ENCODE data around the gene CCDC88B. TPM values are rescaled to one million over a fixed set of nuclear protein-coding genes. Genes with fewer than 3 reads are reported as not detected.

CCDC88B gene
- total and polyA plus RNA-seq, 2 experiments from 2014 or later, result 1.8 to 2.6 TPM

DNA sequence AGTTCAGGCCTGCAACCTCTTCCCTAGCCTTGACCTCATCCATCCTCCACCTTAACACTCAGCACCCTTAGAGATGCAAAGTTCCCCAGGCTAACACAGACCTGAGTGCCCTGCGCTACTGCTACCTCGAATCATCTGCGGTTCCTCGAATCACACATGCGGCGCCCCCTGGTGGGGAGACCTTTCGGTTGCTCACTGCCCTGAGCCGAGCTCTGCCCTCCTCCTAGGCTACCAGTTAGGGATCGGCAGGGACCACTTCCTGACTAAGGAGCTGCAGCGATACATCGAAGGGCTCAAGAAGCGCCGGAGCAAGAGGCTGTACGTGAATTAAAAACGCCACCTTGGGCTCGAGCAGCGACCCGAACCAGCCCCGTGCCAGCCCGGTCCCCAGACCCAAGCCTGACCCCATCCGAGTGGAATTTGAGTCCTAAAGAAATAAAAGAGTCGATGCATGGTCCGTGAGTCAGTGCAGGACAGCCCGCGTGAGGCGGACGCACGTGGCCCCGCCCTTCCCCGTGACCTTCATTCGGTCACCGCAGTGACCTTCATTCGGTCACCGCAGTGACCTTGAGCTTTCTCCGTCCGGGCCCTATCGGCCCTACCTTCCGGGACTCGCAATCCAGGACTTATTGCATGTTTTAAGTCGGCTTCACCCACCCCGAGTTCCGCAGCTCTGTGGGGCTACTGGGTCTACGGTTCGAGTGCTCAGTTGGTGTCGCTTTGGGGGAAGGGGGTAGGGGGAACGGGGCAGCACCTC lies 35.5 kb upstream of the CCDC88B start:
- H3K27me3 ChIP-seq (replicated peaks; ENCODE audit: insufficient read depth), result peaks cover 4% of the 10 kb centered on the region; the same call in 1 of the 2 replicates
- H3K36me3 ChIP-seq (ENCODE audit: low read depth), result no peaks in the 10 kb centered on the region
- TF ChIP-seq EZH2 (IDR thresholded peaks at IDR 0.05; ENCODE audit: insufficient read depth, poor library complexity, severe bottlenecking) (no peak), EZH2phosphoT487 (IDR thresholded peaks at IDR 0.05; ENCODE audit: insufficient read depth, low read depth) (no peak)
- H3K9ac ChIP-seq, result peak overlapping the region; percentile 75
- no peaks in the 10 kb centered on the region for H3K9me2 ChIP-seq (ENCODE audit: insufficient read depth)
- peak overlapping the region; percentile 76 for H2AFZ ChIP-seq
- peaks cover 13% of the 10 kb centered on the region for H3K4me1 ChIP-seq (ENCODE audit: insufficient read depth)
- WGBS, 2 experiments (ENCODE audit: low coverage in 1 of 2, low lambda C conversion rate in 2 of 2, missing lambda C conversion rate in 2 of 2), result 2% methylated on average over 44 to 46 of the region's 46 CpGs
- in situ Hi-C loops (cut with MboI), result no loop called here
- H3K79me2 ChIP-seq (ENCODE audit: insufficient read depth), result peaks cover 17% of the 10 kb centered on the region; the same call in 1 of the 2 replicates
- peak overlapping the region; percentile 88 for H3K4me2 ChIP-seq (ENCODE audit: unreplicated experiment)
- H3F3A ChIP-seq (ENCODE audit: insufficient read depth), result 0 out of 2 replicates have a peak, but pooled peaks cover 11% of the 10 kb centered on the region
- peak; percentile 95 for DNase-seq
- H3K9me3 ChIP-seq (ENCODE audit: low read depth), result no peaks in the 10 kb centered on the region
- H4K20me1 ChIP-seq (ENCODE audit: insufficient read depth), result no peaks in the 10 kb centered on the region
- H3K4me3 ChIP-seq, result peak overlapping the region; percentile 87
- peak overlapping the region; percentile 81 for H3K27ac ChIP-seq

DNA sequence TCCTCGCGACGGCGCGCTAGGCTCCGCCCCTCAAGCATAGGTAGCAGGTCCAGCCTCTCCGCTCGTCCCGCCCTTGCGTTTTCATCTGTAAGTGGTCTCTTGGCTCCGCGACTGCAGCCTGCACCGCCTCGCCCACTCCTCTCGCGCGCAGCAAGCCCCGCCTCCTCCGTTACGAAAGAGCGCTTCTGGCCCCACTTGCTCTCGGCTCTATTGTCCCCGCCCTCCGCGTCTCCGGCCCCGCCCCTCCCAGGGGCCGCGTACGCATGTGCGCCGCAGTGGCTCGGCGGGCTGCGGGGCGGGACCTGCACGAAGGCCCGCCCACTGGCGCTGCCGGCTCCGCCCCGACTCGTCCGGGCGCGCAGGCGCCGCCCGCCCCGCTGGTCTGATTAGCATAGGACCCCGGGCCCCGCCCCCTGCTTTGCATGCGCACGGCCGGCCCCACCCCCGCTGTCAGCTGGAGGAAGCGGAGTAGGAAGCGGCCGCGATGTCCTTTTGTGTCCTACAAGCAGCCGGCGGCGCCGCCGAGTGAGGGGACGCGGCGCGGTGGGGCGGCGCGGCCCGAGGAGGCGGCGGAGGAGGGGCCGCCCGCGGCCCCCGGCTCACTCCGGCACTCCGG lies 34.8 kb upstream of the CCDC88B start, which contains the start of gene ESRRA:
ESRRA (plus strand) TSS at position 450 of the 616 bp plus-strand sequence. CDS start 1,656 bp downstream, outside the sequence.
- H4K20me1 ChIP-seq (ENCODE audit: insufficient read depth), result no peaks in the 10 kb centered on the region
- 0 out of 2 replicates have a peak, but pooled peaks cover 11% of the 10 kb centered on the region for H3F3A ChIP-seq (ENCODE audit: insufficient read depth)
- TF ChIP-seq EZH2 (IDR thresholded peaks at IDR 0.05; ENCODE audit: insufficient read depth, poor library complexity, severe bottlenecking) (no peak), EZH2phosphoT487 (IDR thresholded peaks at IDR 0.05; ENCODE audit: insufficient read depth, low read depth) (no peak)
- WGBS, 2 experiments (ENCODE audit: low coverage in 1 of 2, low lambda C conversion rate in 2 of 2, missing lambda C conversion rate in 2 of 2), result 2 to 4% methylated on average over 32 to 51 of the region's 81 CpGs
- peaks cover 10% of the 10 kb centered on the region for H3K4me1 ChIP-seq (ENCODE audit: insufficient read depth)
- peak within 1 kb of the TSS; percentile 87 for H3K4me3 ChIP-seq
- H3K9me3 ChIP-seq (ENCODE audit: low read depth), result no peaks in the 10 kb centered on the region
- in situ Hi-C loops (cut with MboI), result no loop called here
- H3K36me3 ChIP-seq (ENCODE audit: low read depth), result no peaks in the 10 kb centered on the region
- peak within 1 kb of the TSS; percentile 79 for H3K9ac ChIP-seq
- peak within 1 kb of the TSS; percentile 81 for H3K27ac ChIP-seq
- no peaks in the 10 kb centered on the region for H3K27me3 ChIP-seq (replicated peaks; ENCODE audit: insufficient read depth)
- H3K9me2 ChIP-seq (ENCODE audit: insufficient read depth), result no peaks in the 10 kb centered on the region
- H3K79me2 ChIP-seq (ENCODE audit: insufficient read depth), result peaks cover 22% of the 10 kb centered on the region; the same call in 1 of the 2 replicates
- peak within 1 kb of the TSS; percentile 78 for H2AFZ ChIP-seq
- H3K4me2 ChIP-seq (ENCODE audit: unreplicated experiment), result peak within 1 kb of the TSS; percentile 88
- DNase-seq, result peak; percentile 100

DNA sequence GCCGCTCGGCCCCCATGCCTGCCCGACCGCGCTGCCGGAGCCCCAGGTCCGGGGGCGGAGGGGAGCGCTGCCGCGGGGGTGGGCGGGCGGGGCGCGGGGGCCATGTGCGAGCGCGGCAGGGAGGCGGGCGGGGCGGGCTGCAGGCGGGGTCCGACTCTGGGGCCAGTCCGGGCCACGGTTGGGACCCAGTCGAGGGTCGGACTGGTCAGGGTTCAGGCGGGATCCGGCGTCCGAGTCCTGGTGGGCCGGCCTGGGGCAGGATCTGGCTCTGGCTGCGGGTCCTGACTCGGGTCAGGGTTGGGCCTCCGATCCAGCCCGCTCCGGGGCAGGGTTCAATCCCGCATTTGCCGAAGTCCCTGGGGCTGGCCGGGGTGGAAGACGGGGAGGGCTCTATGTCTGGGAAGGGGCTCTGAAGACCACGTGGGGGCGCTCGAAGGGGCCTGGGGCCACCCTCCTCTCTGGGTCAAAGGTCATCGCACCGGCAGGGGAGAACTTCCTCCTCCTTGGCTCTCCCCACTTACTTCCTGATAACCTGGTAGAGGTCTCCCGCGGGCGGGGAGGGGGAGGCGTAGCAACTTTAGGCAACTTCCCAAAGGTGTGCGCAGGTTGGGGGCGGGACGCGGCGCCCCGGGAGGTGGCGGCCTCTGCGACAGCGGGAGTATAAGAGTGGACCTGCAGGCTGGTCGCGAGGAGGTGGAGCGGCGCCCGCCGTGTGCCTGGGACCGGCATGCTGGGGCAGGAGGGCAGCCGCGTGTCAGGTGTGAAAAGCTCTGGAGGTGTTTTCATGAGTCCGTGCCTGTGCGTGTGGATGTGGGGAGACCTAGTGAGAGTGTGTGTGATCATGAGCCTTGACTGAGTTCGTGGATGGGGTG lies 34.1 kb upstream of the CCDC88B start:
- H3K9ac ChIP-seq, result peak overlapping the region; percentile 79
- in situ Hi-C loops (cut with MboI), result no loop called here
- no peak overlapping the region for H3K27ac ChIP-seq
- peak overlapping the region; percentile 87 for H3K4me3 ChIP-seq
- peak overlapping the region; percentile 75 for H3K4me2 ChIP-seq (ENCODE audit: unreplicated experiment)
- H2AFZ ChIP-seq, result peak overlapping the region; percentile 78
- TF ChIP-seq EZH2 (IDR thresholded peaks at IDR 0.05; ENCODE audit: insufficient read depth, poor library complexity, severe bottlenecking), result no peak
- no peak for TF ChIP-seq EZH2phosphoT487 (IDR thresholded peaks at IDR 0.05; ENCODE audit: insufficient read depth, low read depth)
- no peaks in the 10 kb centered on the region for H4K20me1 ChIP-seq (ENCODE audit: insufficient read depth)
- H3F3A ChIP-seq (ENCODE audit: insufficient read depth), result 0 out of 2 replicates have a peak, but pooled peaks cover 11% of the 10 kb centered on the region
- H3K27me3 ChIP-seq (replicated peaks; ENCODE audit: insufficient read depth), result no peaks in the 10 kb centered on the region
- H3K9me3 ChIP-seq (ENCODE audit: low read depth), result no peaks in the 10 kb centered on the region
- H3K36me3 ChIP-seq (ENCODE audit: low read depth), result no peaks in the 10 kb centered on the region
- WGBS, 2 experiments (ENCODE audit: low coverage in 1 of 2, low lambda C conversion rate in 2 of 2, missing lambda C conversion rate in 2 of 2), result 1% methylated on average over 24 to 67 of the region's 71 CpGs
- peak; percentile 39 for DNase-seq
- peaks cover 27% of the 10 kb centered on the region; the same call in 1 of the 2 replicates for H3K79me2 ChIP-seq (ENCODE audit: insufficient read depth)
- no peaks in the 10 kb centered on the region for H3K9me2 ChIP-seq (ENCODE audit: insufficient read depth)
- peaks cover 6% of the 10 kb centered on the region; the same call in 1 of the 2 replicates for H3K4me1 ChIP-seq (ENCODE audit: insufficient read depth)

DNA sequence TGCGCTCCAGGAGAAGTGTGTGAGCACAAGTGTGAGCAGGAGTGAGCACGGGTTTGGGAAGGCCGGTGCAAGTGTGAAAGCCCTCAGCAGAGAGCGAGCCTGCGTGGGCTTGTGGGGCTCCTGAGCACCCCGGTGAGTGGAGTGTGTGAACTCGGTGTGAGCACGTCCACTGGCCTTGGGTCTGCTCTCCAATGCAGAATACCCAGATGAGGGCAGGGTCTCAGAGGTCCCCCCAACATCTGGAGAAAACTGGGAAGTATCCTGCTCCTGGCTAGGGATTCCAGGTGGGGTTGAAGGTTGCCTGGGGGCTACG lies 33.5 kb upstream of the CCDC88B start:
- Histone ChIP-seq H3K27me3 (replicated peaks; ENCODE audit: insufficient read depth) (no peaks in the 10 kb centered on the region), H2AFZ (peak overlapping the region; percentile 78), H3K4me3 (peak overlapping the region; percentile 87), H3K4me1 (ENCODE audit: insufficient read depth) (peaks cover 6% of the 10 kb centered on the region; the same call in 1 of the 2 replicates), H3K9ac (peak overlapping the region; percentile 79), H3F3A (ENCODE audit: insufficient read depth) (0 out of 2 replicates have a peak, but pooled peaks cover 11% of the 10 kb centered on the region), H3K9me2 (ENCODE audit: insufficient read depth) (no peaks in the 10 kb centered on the region), H3K79me2 (ENCODE audit: insufficient read depth) (peaks cover 33% of the 10 kb centered on the region; the same call in 1 of the 2 replicates), H3K4me2 (ENCODE audit: unreplicated experiment) (peak overlapping the region; percentile 75), H3K36me3 (ENCODE audit: low read depth) (no peaks in the 10 kb centered on the region), H3K9me3 (ENCODE audit: low read depth) (no peaks in the 10 kb centered on the region), H3K27ac (no peak overlapping the region), H4K20me1 (ENCODE audit: insufficient read depth) (no peaks in the 10 kb centered on the region)
- no peak for TF ChIP-seq EZH2phosphoT487 (IDR thresholded peaks at IDR 0.05; ENCODE audit: insufficient read depth, low read depth)
- TF ChIP-seq EZH2 (IDR thresholded peaks at IDR 0.05; ENCODE audit: insufficient read depth, poor library complexity, severe bottlenecking), result no peak
- in situ Hi-C loops (cut with MboI), result no loop called here
- 26 to 31% methylated on average over 9 of the region's 9 CpGs for WGBS, 2 experiments (ENCODE audit: low coverage in 1 of 2, low lambda C conversion rate in 2 of 2, missing lambda C conversion rate in 2 of 2)
- DNase-seq, result no peak
